K562 (cell line): Measurements from ENCODE around the gene ECPAS.

Experiments
- EZH2 ChIP-seq: IDR thresholded peaks from 2 replicates; pipeline ENCODE4 v1.6.1; 2012; ENCODE audit warnings: low read depth, mild to moderate bottlenecking, inconsistent platforms, low read length, borderline replicate concordance
- HOXB6 ChIP-seq: fragments of 250-450 bp; sonication (Bioruptor Pico); IDR thresholded peaks from 2 replicates; pipeline ENCODE4 v1.5.1; 2022; ENCODE audit warnings: mild to moderate bottlenecking, borderline replicate concordance
- RAD21 ChIP-seq, 2 experiments: fragments of 250-450 bp in 1 of 2; fragments of 450-650 bp in 1 of 2; sonication (Bioruptor Pico) in 1 of 2; formaldehyde crosslinking in 1 of 2; IDR thresholded peaks in 1 of 2; conservative IDR thresholded peaks in 1 of 2; 2 replicates each; pipeline versions ENCODE4 v1.4.0 to v1.8.0; 2020 to 2022; ENCODE audit warnings: mild to moderate bottlenecking in 2 of 2, moderate library complexity in 1 of 2
- ZFPM2 ChIP-seq: fragments of 250-450 bp; sonication (Bioruptor Pico); IDR thresholded peaks from 2 replicates; pipeline ENCODE4 v1.5.1; 2022; ENCODE audit warnings: mild to moderate bottlenecking
- ZNF766 ChIP-seq: fragments of 200-800 bp; sonication (Bioruptor generic); conservative IDR thresholded peaks from 2 replicates; pipeline ENCODE4 v1.6.1; 2016; ENCODE audit warnings: missing genetic modification characterization, missing compliant biosample characterization
- TF ChIP-seq, protein P1 (sequence below), 3 experiments: IDR thresholded peaks in 2 of 3; conservative IDR thresholded peaks in 1 of 3; 2 replicates each; pipeline ENCODE4 v1.5.1; 2011 to 2012; ENCODE audit warnings: low read length in 3 of 3, mild to moderate bottlenecking in 3 of 3, control low read depth in 2 of 3, improper control_type of control experiment in 1 of 3, inconsistent platforms in 1 of 3, low read depth in 1 of 3, mixed read lengths in 1 of 3, moderate library complexity in 1 of 3; ENCODE audit not compliant: insufficient read depth in 2 of 3
- TF ChIP-seq, protein P2 (sequence below): fragments of 450-650 bp; IDR thresholded peaks from 2 replicates; pipeline ENCODE4 v1.6.1; 2016; ENCODE audit warnings: mild to moderate bottlenecking

DNA sequence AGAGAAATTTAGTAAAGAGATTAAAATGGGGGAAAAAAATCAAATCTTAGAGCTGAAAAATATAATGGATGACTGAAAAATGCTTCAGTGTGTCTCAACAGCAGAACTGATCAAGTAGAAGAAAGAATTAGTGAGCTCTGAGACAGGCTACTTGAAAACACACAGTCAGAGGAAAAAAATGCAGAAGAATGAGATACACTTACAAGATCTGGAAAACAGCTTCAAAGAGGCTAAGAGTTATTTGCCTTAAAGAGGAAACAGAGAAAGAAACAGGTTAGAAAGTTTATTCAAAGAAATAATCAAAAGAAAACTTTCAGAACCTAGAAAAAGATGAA is 83.7 kb downstream of the ECPAS start:
- TF ChIP-seq ZNF766 = no peak
- TF ChIP-seq, protein P1, sequence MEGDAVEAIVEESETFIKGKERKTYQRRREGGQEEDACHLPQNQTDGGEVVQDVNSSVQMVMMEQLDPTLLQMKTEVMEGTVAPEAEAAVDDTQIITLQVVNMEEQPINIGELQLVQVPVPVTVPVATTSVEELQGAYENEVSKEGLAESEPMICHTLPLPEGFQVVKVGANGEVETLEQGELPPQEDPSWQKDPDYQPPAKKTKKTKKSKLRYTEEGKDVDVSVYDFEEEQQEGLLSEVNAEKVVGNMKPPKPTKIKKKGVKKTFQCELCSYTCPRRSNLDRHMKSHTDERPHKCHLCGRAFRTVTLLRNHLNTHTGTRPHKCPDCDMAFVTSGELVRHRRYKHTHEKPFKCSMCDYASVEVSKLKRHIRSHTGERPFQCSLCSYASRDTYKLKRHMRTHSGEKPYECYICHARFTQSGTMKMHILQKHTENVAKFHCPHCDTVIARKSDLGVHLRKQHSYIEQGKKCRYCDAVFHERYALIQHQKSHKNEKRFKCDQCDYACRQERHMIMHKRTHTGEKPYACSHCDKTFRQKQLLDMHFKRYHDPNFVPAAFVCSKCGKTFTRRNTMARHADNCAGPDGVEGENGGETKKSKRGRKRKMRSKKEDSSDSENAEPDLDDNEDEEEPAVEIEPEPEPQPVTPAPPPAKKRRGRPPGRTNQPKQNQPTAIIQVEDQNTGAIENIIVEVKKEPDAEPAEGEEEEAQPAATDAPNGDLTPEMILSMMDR (IDR thresholded peaks at IDR 0.05 in 2 of 3, conservative IDR thresholded peaks at IDR 0.05 in 1 of 3; ENCODE audit: insufficient read depth in 2 of 3, low read depth in 1 of 3, low read length in 3 of 3) = no peak
- TF ChIP-seq, protein P2, sequence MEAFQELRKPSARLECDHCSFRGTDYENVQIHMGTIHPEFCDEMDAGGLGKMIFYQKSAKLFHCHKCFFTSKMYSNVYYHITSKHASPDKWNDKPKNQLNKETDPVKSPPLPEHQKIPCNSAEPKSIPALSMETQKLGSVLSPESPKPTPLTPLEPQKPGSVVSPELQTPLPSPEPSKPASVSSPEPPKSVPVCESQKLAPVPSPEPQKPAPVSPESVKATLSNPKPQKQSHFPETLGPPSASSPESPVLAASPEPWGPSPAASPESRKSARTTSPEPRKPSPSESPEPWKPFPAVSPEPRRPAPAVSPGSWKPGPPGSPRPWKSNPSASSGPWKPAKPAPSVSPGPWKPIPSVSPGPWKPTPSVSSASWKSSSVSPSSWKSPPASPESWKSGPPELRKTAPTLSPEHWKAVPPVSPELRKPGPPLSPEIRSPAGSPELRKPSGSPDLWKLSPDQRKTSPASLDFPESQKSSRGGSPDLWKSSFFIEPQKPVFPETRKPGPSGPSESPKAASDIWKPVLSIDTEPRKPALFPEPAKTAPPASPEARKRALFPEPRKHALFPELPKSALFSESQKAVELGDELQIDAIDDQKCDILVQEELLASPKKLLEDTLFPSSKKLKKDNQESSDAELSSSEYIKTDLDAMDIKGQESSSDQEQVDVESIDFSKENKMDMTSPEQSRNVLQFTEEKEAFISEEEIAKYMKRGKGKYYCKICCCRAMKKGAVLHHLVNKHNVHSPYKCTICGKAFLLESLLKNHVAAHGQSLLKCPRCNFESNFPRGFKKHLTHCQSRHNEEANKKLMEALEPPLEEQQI = no peak
- no peak for TF ChIP-seq ZFPM2 (CRISPR knock-in tag)
- TF ChIP-seq RAD21 (CRISPR knock-in tag; conservative IDR thresholded peaks at IDR 0.05 in 1 of 2, IDR thresholded peaks at IDR 0.05 in 1 of 2) = no peak
- no peak for TF ChIP-seq EZH2
- TF ChIP-seq HOXB6 (CRISPR knock-in tag) = no peak
